SIG-M5 treated with dmso at 0.1 percent for 504 hours (cell line): Measurements from ENCODE around the gene MIXL1.
"Not testable (repeated sequence)": the region's sequence is repeated elsewhere in the genome, so short reads cannot be mapped to it uniquely, and the experiment has no call there.

Experiments used
- DNase-seq: peaks from one replicate; lab custom pipeline; 2025; ENCODE audit not compliant: unreplicated experiment; lab: John Stamatoyannopoulos, UW

The MIXL1 gene

GRCh38 chr1:226223157-226223785, at the start of gene MIXL1:
TSS of gene MIXL1 (plus strand) at chr1:226223664. CDS start at chr1:226223682, 18 bp downstream.
- DNase-seq: no peak

GRCh38 chr1:226176870-226177269, 46.6 kb upstream of the MIXL1 start:
- no peak for DNase-seq

GRCh38 chr1:226181996-226182714, 41.3 kb upstream of the MIXL1 start:
- DNase-seq: peak; percentile 91

GRCh38 chr1:226185141-226186036, 38.1 kb upstream of the MIXL1 start:
- DNase-seq: peak; percentile 42

- DNase-seq: peak; percentile 93
These were observed 37.1 kb upstream of the MIXL1 start, which contains the start of gene ACBD3 for GRCh38 chr1:226186124-226187018. TSS of gene ACBD3 (minus strand) at chr1:226186741. CDS start at chr1:226186675, 66 bp downstream.

- no peak for DNase-seq
These were observed 36.5 kb upstream of the MIXL1 start for GRCh38 chr1:226187019-226187322.

- DNase-seq: no peak
These were observed 36.1 kb upstream of the MIXL1 start for GRCh38 chr1:226187380-226187779.

- no peak for DNase-seq
These were observed 28.3 kb upstream of the MIXL1 start for GRCh38 chr1:226195144-226195543.

GRCh38 chr1:226199971-226200370, 23.5 kb upstream of the MIXL1 start:
- peak; percentile 33 for DNase-seq

- DNase-seq: peak; percentile 24
These were observed 22.4 kb upstream of the MIXL1 start for GRCh38 chr1:226201029-226201593.

- no peak for DNase-seq
These were observed 21.2 kb upstream of the MIXL1 start for GRCh38 chr1:226202246-226202645.

GRCh38 chr1:226202666-226203065, 20.8 kb upstream of the MIXL1 start:
- DNase-seq: not testable (repeated sequence)

GRCh38 chr1:226203240-226203639, 20.2 kb upstream of the MIXL1 start:
- no peak for DNase-seq

- no peak for DNase-seq
These were observed 19.8 kb upstream of the MIXL1 start for GRCh38 chr1:226203655-226204054.

GRCh38 chr1:226204198-226204597, 19.3 kb upstream of the MIXL1 start:
- no peak for DNase-seq

GRCh38 chr1:226207048-226207447, 16.4 kb upstream of the MIXL1 start:
- no peak for DNase-seq

GRCh38 chr1:226209307-226210059, 14.0 kb upstream of the MIXL1 start:
- DNase-seq: no peak

GRCh38 chr1:226210571-226211176, 12.8 kb upstream of the MIXL1 start:
- DNase-seq: no peak

- DNase-seq: no peak
These were observed 12.2 kb upstream of the MIXL1 start for GRCh38 chr1:226211181-226211821.
